ENCODE data around the gene GPC5.

GPC5 gene

DNA sequence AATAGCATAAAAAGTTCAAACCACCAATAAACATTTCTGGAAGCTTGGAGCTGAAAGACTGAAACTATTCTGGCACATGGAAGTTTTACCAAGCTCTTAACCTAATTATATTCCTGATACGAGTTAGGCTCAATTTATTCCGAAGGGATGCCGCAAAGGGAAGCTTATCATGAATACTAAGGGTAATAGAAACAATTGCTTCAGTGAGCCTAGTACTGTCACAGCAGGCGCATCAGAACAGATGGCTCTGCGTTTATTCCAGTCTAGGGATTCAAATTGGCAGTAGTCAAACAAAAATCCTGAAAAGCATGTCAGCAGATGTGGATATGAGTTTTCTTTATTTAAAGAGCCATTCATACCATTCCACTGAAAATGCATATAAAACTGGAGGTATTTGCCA is 779.5 kb downstream of the GPC5 start:
- DNase-seq (ENCODE audit: low spot score), result no peak
- TF ChIP-seq, protein P1, sequence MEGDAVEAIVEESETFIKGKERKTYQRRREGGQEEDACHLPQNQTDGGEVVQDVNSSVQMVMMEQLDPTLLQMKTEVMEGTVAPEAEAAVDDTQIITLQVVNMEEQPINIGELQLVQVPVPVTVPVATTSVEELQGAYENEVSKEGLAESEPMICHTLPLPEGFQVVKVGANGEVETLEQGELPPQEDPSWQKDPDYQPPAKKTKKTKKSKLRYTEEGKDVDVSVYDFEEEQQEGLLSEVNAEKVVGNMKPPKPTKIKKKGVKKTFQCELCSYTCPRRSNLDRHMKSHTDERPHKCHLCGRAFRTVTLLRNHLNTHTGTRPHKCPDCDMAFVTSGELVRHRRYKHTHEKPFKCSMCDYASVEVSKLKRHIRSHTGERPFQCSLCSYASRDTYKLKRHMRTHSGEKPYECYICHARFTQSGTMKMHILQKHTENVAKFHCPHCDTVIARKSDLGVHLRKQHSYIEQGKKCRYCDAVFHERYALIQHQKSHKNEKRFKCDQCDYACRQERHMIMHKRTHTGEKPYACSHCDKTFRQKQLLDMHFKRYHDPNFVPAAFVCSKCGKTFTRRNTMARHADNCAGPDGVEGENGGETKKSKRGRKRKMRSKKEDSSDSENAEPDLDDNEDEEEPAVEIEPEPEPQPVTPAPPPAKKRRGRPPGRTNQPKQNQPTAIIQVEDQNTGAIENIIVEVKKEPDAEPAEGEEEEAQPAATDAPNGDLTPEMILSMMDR (IDR thresholded peaks at IDR 0.05), result no peak
- Histone ChIP-seq H3K27ac (no peak overlapping the region), H3K4me3 (no peak overlapping the region)

DNA sequence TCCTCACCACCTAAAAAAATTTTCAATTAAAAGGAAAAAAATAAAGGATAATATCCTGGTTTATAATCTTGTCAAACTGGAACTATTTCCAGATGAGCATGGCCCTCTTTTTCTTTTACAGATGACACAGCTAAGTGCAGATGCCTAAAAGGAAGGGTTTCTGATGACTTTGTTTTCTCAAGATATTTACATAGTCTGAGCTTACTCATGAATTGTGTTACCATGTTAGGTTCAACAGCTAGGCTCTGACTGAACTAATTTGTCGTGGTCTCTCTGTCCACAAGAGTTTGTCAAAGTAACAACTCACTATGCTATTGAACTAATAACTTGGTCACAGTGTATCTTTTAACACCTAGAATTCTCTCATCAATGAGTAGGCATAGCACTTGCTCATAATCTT is 780.8 kb downstream of the GPC5 start:
- DNase-seq (ENCODE audit: low spot score), result no peak
- Histone ChIP-seq H3K4me3 (no peak overlapping the region), H3K27ac (no peak overlapping the region)
- TF ChIP-seq, protein P1 (IDR thresholded peaks at IDR 0.05), result no peak

DNA sequence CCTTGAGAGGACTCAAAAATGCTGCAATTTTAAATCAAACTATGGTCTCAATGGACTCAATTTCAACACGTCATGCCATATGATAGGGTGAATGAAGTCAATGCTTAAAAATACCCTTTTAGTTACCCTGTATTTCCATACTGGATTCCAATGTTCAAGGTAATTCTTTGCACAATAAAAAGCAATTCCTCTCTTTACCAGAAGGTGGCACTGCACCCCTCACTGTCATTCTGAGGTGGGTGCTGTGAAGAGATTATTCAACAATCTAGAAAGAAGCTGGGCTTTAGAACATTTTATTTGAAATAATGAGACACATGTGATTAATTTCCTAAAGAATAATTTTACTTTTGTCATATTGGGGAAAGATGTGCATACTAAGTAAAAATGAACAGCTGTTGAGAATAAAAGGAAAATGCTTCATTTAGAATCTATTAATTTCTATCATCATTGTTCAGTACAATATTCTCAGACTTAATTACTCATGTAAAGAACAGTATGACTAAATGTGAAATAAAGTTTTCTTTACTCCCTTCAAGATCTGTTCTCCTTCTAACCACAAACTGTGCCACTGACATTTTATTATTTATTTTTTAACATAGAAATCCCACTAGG is 789.1 kb downstream of the GPC5 start:
- TF ChIP-seq, protein P1 (IDR thresholded peaks at IDR 0.05), result peak; percentile 53
- H3K27ac ChIP-seq, result no peak overlapping the region
- no peak for DNase-seq (ENCODE audit: low spot score)
- no peak overlapping the region for H3K4me3 ChIP-seq

GRCh38 chr13:92188574-92188973 is 790.2 kb downstream of the GPC5 start:
- DNase-seq (ENCODE audit: low spot score), result no peak
- TF ChIP-seq, protein P1 (IDR thresholded peaks at IDR 0.05), result no peak
- no peak overlapping the region for H3K4me3 ChIP-seq

GRCh38 chr13:92196591-92197256 is 798.3 kb downstream of the GPC5 start:
- no peak for DNase-seq (ENCODE audit: low spot score)
- peak overlapping the region; percentile 45 for H3K4me3 ChIP-seq
- H3K27ac ChIP-seq, result no peak overlapping the region
- TF ChIP-seq, protein P1 (IDR thresholded peaks at IDR 0.05), result no peak

More at GRCh38 chr13:92188574-92188973, 790.2 kb downstream of the GPC5 start:
- no peak overlapping the region for H3K27ac ChIP-seq

- TF ChIP-seq, protein P1 (IDR thresholded peaks at IDR 0.05), result no peak
- H3K4me3 ChIP-seq, result no peak overlapping the region
- H3K27ac ChIP-seq, result no peak overlapping the region
- no peak for DNase-seq (ENCODE audit: low spot score)
Measured at GRCh38 chr13:92197669-92198068, 799.2 kb downstream of the GPC5 start.

DNA sequence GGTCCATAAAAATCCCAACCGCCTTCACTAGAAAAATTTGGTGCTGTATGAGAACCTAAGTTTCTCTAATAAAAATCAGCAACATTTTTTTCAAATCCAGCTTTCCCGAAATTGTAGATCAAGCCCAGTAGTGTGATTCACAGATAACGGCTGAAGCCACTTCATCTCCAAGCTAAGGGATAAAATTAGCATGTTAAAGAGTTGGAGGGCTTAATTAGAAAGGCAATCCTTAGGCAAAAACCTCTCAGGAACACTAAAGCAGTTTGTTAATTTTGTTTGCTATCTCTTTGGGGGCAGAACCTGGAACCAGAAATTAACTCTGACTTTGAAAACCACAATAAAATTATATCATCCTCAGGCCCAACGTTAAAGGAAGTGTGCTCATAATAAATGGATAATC is 820.2 kb downstream of the GPC5 start:
- TF ChIP-seq, protein P1 (IDR thresholded peaks at IDR 0.05), result no peak
- Histone ChIP-seq H3K4me3 (no peak overlapping the region), H3K27ac (no peak overlapping the region)
- DNase-seq (ENCODE audit: low spot score), result no peak
